Adrenal gland (tissue), 12 donors: Measurements from ENCODE around the gene ARPC1A. TPM values are rescaled to one million over a fixed set of nuclear protein-coding genes. Genes with fewer than 3 reads are reported as not detected.

Experiments used
- DNase-seq, 7 donors: peaks; one replicate each; pipeline ENCODE4 v3.0.0-alpha.2; 2019 to 2020
- H3K27ac ChIP-seq, 5 donors: fragments of 200-600 bp; sonication (generic) in 4 of 5; 1 replicate in 3 of 5; 2 replicates in 2 of 5; pipeline versions ENCODE4 v1.5.1 to v1.8.0; 2016 to 2020; ENCODE audit warnings: mild to moderate bottlenecking in 1 of 5
- H3K27me3 ChIP-seq: fragments of 200-600 bp; 2 replicates; pipeline ENCODE4 v1.8.0; 2021
- H3K36me3 ChIP-seq, 2 donors: fragments of 200-600 bp; replicated peaks in 1 of 2; 1 replicate in 1 of 2; 2 replicates in 1 of 2; pipeline versions ENCODE4 v1.5.1 to v1.8.0; 2018 to 2022
- H3K4me1 ChIP-seq, 2 donors: fragments of 200-600 bp; replicated peaks in 1 of 2; 1 replicate in 1 of 2; 2 replicates in 1 of 2; pipeline versions ENCODE4 v1.5.1 to v1.8.0; 2018 to 2021
- H3K4me3 ChIP-seq, 4 donors: fragments of 200-600 bp; sonication (generic) in 3 of 4; one replicate each; pipeline ENCODE4 v1.5.1; 2016 to 2018
- H3K9me3 ChIP-seq, 3 donors: fragments of 200-600 bp; sonication (generic) in 1 of 3; replicated peaks in 1 of 3; 1 replicate in 2 of 3; 2 replicates in 1 of 3; pipeline versions ENCODE4 v1.5.1 to v1.8.0; 2016 to 2021
- CTCF ChIP-seq, 6 experiments: fragments of 450-650 bp in 4 of 6; fragments of 200-600 bp in 2 of 6; sonication (generic) in 1 of 6; IDR thresholded peaks; 1 replicate in 5 of 6; 2 replicates in 1 of 6; pipeline versions ENCODE4 v1.5.1 to v1.8.0; 2016 to 2021; ENCODE audit warnings: antibody characterized with exemption in 6 of 6, mild to moderate bottlenecking in 2 of 6, moderate library complexity in 1 of 6
- POLR2A ChIP-seq, 2 donors: fragments of 450-650 bp; IDR thresholded peaks; one replicate each; pipeline ENCODE4 v1.6.1; 2017; ENCODE audit warnings: antibody characterized with exemption in 2 of 2, mild to moderate bottlenecking in 2 of 2, moderate library complexity in 1 of 2
- WGBS, 4 donors: extraction: QIAGEN DNeasy Blood & Tissue Kit in 2 of 4; methylation state at CpG; one replicate each; pipeline versions ENCODE4 v1.1.5 to v1.1.7; 2013 to 2017; 5-methylcytosine and 5-hydroxymethylcytosine counted together
- intact Hi-C, 2 donors: fragments of 100-400 bp; cut with DNase I; formaldehyde crosslinking; loops; one replicate each; pipeline versions ENCODE4 v1.14.1 to v1.15.0; 2022 to 2023
- polyA plus RNA-seq, 3 donors: library from polyadenylated mRNA; stranded (reverse); fragments of 200-250 nt in 2 of 3; fragments of 350-450 nt in 1 of 3; fragmentation: Illumina TruSeq in 1 of 3; extraction: RNeasy Lipid Tissue Mini Kit (QIAGEN cat#74804) in 1 of 3; gene quantifications; one replicate each; pipeline ENCODE4 v1.2.3, GENCODE V29; 2013 to 2014
- total RNA-seq, 9 donors: library from RNA; depleted of rRNA in 4 of 9; stranded (reverse); fragments of >200 nt in 4 of 9; fragments of 120-200 nt in 1 of 9; fragmentation: NEBNext Ultra II Directional in 1 of 9; extraction: Animal tissue kit (Norgen Biotek cat#: 25700) in 1 of 9; gene quantifications; one replicate each; pipeline versions ENCODE4 v1.1.0 to v1.2.4, GENCODE V29; 2013 to 2023
- donor health status: healthy with polysubstance abuse.
- donor health status: Bipolar disorder and iron deficiency.
- donor health status: DM: yes; HTN: yes; CAD: no.
- donor health status: DM: no; HTN: no; CAD: no.
- donor health status: DM: no; HTN: no; CAD: no.
- donor health status: DM: yes; HTN: yes; CAD: no.

ARPC1A gene
- total and polyA plus RNA-seq, 12 donors, result 118 to 214 (median 152) TPM

- TF ChIP-seq POLR2A (IDR thresholded peaks at IDR 0.05), result no peak
- TF ChIP-seq CTCF (IDR thresholded peaks at IDR 0.05), result peak; percentile 28 to 54 (median 46)
- peaks cover 0 to 68% of the 10 kb centered on the region in 2 donors for H3K36me3 ChIP-seq
- H3K4me1 ChIP-seq, result no peaks in the 10 kb centered on the region
- no peak overlapping the region for H3K27ac ChIP-seq
- H3K27me3 ChIP-seq, result no peaks in the 10 kb centered on the region
- WGBS, 4 donors, result 81 to 82% (median 81%) methylated on average over 14 to 17 of the region's 17 CpGs
- DNase-seq, result peak in 3 of 7 donors; percentile 49 to 61 (median 51)
- intact Hi-C loops, result no loop called here
- H3K4me3 ChIP-seq, result no peak overlapping the region
- H3K9me3 ChIP-seq, result no peaks in the 10 kb centered on the region
These were observed 39.8 kb downstream of the ARPC1A start for GRCh38 chr7:99365318-99366141.

- 81 to 94% (median 85%) methylated on average over 4 to 11 of the region's 11 CpGs for WGBS, 4 donors
- H3K36me3 ChIP-seq, result peaks cover 0 to 57% of the 10 kb centered on the region in 2 donors
- H3K27ac ChIP-seq, result no peak overlapping the region
- H3K4me3 ChIP-seq, result no peak overlapping the region
- H3K9me3 ChIP-seq, result no peaks in the 10 kb centered on the region
- TF ChIP-seq CTCF (IDR thresholded peaks at IDR 0.05) (no peak), POLR2A (IDR thresholded peaks at IDR 0.05) (no peak)
- H3K4me1 ChIP-seq, result no peaks in the 10 kb centered on the region
- H3K27me3 ChIP-seq, result no peaks in the 10 kb centered on the region
- intact Hi-C loops, result no loop called here
- no peak for DNase-seq
These were observed 40.9 kb downstream of the ARPC1A start for GRCh38 chr7:99366646-99367045.

GRCh38 chr7:99368750-99369389 lies 43.2 kb downstream of the ARPC1A start:
- H3K4me1 ChIP-seq, result no peaks in the 10 kb centered on the region
- WGBS, 4 donors, result 89 to 97% (median 95%) methylated on average over 12 to 13 of the region's 13 CpGs
- no peak overlapping the region for H3K4me3 ChIP-seq
- H3K27ac ChIP-seq, result no peak overlapping the region
- TF ChIP-seq CTCF (IDR thresholded peaks at IDR 0.05) (no peak), POLR2A (IDR thresholded peaks at IDR 0.05) (no peak)
- DNase-seq, result no peak
- no peaks in the 10 kb centered on the region for H3K9me3 ChIP-seq
- intact Hi-C loops, result no loop called here
- H3K27me3 ChIP-seq, result no peaks in the 10 kb centered on the region
- peaks cover 0 to 39% of the 10 kb centered on the region in 2 donors for H3K36me3 ChIP-seq

GRCh38 chr7:99369767-99370391 lies 44.2 kb downstream of the ARPC1A start:
- Histone ChIP-seq H3K27me3 (no peaks in the 10 kb centered on the region), H3K36me3 (peaks cover 0 to 29% of the 10 kb centered on the region in 2 donors), H3K4me1 (no peaks in the 10 kb centered on the region), H3K27ac (no peak overlapping the region), H3K4me3 (no peak overlapping the region), H3K9me3 (no peaks in the 10 kb centered on the region)
- intact Hi-C loops, result no loop called here
- DNase-seq, result no peak
- WGBS, 4 donors, result 58 to 64% (median 62%) methylated on average over 8 to 9 of the region's 9 CpGs
- TF ChIP-seq CTCF (IDR thresholded peaks at IDR 0.05) (no peak), POLR2A (IDR thresholded peaks at IDR 0.05) (no peak)
